Mucosa of gallbladder (tissue), 1 donor: Measurements from ENCODE around the gene LDLRAD4. TPM values are rescaled to one million over a fixed set of nuclear protein-coding genes. Genes with fewer than 3 reads are reported as not detected.
A peak's percentile ranks its signal among the peaks of the same experiment; 100 is the strongest.

ENCODE experiments used
- DNase-seq: peaks from one replicate; pipeline ENCODE4 v3.0.0-alpha.2; 2020; ENCODE audit warnings: low spot score
- total RNA-seq: library from RNA; stranded (reverse); gene quantifications from one replicate; pipeline ENCODE4 v1.2.1, GENCODE V29; 2021
- donor health status: DM: no; HTN: no; CAD: no.

Gene LDLRAD4
- total RNA-seq, 1 donor from 2014 or later: 51.0 TPM

GRCh38 chr18:13627639-13628038 lies 409.1 kb downstream of the LDLRAD4 start:
- no peak for DNase-seq

- no peak for DNase-seq
Observed at GRCh38 chr18:13628211-13628610, 409.7 kb downstream of the LDLRAD4 start.

GRCh38 chr18:13629841-13630715 lies 411.5 kb downstream of the LDLRAD4 start:
- DNase-seq: peak; percentile 35

GRCh38 chr18:13630716-13631268 lies 412.2 kb downstream of the LDLRAD4 start:
- DNase-seq: no peak

- DNase-seq: no peak
Observed at GRCh38 chr18:13633700-13634099, 415.1 kb downstream of the LDLRAD4 start.

- DNase-seq: no peak
Observed at GRCh38 chr18:13635046-13635445, 416.5 kb downstream of the LDLRAD4 start.

- DNase-seq: no peak
Observed at GRCh38 chr18:13638719-13639595, 420.4 kb downstream of the LDLRAD4 start.

- no peak for DNase-seq
Observed at GRCh38 chr18:13640266-13640860, 421.8 kb downstream of the LDLRAD4 start.

- DNase-seq: no peak
Observed at GRCh38 chr18:13641551-13642439, 423.2 kb downstream of the LDLRAD4 start.

GRCh38 chr18:13642440-13642827 lies 423.9 kb downstream of the LDLRAD4 start:
- no peak for DNase-seq

- no peak for DNase-seq
Observed at GRCh38 chr18:13643261-13643751, 424.7 kb downstream of the LDLRAD4 start.

GRCh38 chr18:13645093-13645492 lies 426.5 kb downstream of the LDLRAD4 start:
- DNase-seq: no peak

- DNase-seq: no peak
Observed at GRCh38 chr18:13646633-13647032, 428.1 kb downstream of the LDLRAD4 start.

- DNase-seq: no peak
Observed at GRCh38 chr18:13647761-13648160, 429.2 kb downstream of the LDLRAD4 start.

- DNase-seq: no peak
Observed at GRCh38 chr18:13649397-13650390, 431.1 kb downstream of the LDLRAD4 start.

- no peak for DNase-seq
Observed at GRCh38 chr18:13653746-13654433, 435.3 kb downstream of the LDLRAD4 start.

GRCh38 chr18:13657974-13658373 lies 439.4 kb downstream of the LDLRAD4 start:
- no peak for DNase-seq

GRCh38 chr18:13658436-13659204 lies 440.1 kb downstream of the LDLRAD4 start:
- no peak for DNase-seq
